Activated CD8-positive, alpha-beta T cell treated with anti-CD3 and anti-CD28 coated beads, Interleukin-2, amount 10 ng/mL, durations not matched to agents 7 days and 5 days (primary cell): ENCODE data around the gene EHF. TPM values are rescaled to one million over a fixed set of nuclear protein-coding genes. Genes with fewer than 3 reads are reported as not detected.

Experiments used
- ATAC-seq: fragments of 150-1000 bp; cut with Tn5 transposase; one replicate; pipeline ENCODE4 v1.10.0; 2021; ENCODE audit warnings: moderate library complexity
- CTCF ChIA-PET: fragments of 350-600 bp; sonication (Branson Sonifier 250); formaldehyde crosslinking; loops from one replicate; lab custom pipeline; 2021; ENCODE audit warnings: antibody characterized with exemption; lab: Charles Lee
- POLR2A ChIA-PET: fragments of 350-600 bp; sonication (Branson Sonifier 250); formaldehyde crosslinking; loops from one replicate; lab custom pipeline; 2021; ENCODE audit warnings: antibody characterized with exemption; lab: Charles Lee
- DNase-seq: peaks from one replicate; pipeline ENCODE4 v3.0.0-alpha.2; 2020
- H3K27ac Mint-ChIP-seq: one replicate; pipeline ENCODE4 v1.8.0; 2021; ENCODE audit warnings: mild to moderate bottlenecking, mixed read lengths
- H3K27me3 Mint-ChIP-seq: one replicate; pipeline ENCODE4 v1.8.0; 2021; ENCODE audit warnings: low read depth, mixed read lengths
- H3K36me3 Mint-ChIP-seq: one replicate; pipeline ENCODE4 v1.8.0; 2021; ENCODE audit warnings: low read depth, mixed read lengths
- H3K4me1 Mint-ChIP-seq: one replicate; pipeline ENCODE4 v1.8.0; 2021; ENCODE audit warnings: low read depth, mixed read lengths
- H3K4me3 Mint-ChIP-seq: one replicate; pipeline ENCODE4 v1.8.0; 2021; ENCODE audit warnings: mild to moderate bottlenecking, mixed read lengths
- H3K9me3 Mint-ChIP-seq: one replicate; pipeline ENCODE4 v1.8.0; 2022; ENCODE audit warnings: mixed read lengths; ENCODE audit not compliant: insufficient read depth
- total RNA-seq, 2 experiments: library from RNA; stranded (reverse); gene quantifications; one replicate each; pipeline ENCODE4 v1.2.3, GENCODE V29; 2021

EHF gene
- not detected for total RNA-seq

DNA sequence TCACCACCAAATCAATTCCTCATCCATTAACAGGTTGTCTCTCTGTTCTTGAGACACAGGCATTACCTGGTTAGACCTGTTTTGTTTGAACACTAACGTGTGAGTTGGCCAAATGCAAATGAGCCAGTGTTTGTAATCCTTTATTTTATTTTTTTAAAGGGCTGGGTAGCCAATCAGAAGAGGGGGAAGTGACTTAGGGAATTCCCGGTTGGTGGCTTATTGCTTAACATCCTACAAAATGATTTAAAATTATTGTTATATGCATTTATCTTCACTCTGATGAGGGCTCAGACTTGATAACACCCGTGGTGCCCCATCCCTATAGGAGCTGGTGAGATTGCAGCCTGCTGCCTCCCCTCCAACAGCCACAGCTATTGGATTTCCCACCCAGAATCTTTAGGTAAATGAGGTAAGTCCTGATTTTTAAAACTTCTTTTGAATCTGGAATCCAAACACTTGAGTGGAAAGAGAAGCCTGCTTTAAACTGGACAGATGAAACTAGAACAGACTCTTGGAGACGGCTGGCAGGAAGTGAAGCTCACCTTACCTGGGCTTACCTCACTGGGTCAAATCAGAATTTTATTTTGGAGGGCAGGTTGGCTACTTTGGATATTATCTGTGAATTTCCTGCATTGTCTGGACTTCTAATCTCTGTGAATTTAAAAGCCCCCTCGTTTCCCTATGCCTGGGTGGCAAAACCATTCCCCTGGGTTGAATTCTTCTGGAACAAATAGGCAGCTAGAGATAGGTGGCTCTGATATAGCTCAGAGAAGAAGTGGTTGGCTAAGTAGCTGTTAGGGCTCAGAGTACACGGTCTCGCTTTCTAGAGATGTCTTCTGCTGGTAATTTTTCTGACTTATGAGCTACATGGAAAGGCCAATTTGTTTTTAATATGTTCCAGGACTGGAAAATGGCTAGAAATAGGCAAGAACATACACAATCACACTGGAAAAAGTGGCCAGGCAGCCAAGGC is at the start of gene EHF:
EHF (plus strand) TSS at position 274 of the 973 bp plus-strand sequence. CDS start 21,538 bp downstream, outside the sequence.
- Mint-ChIP-seq H3K36me3 (no peaks in the 10 kb centered on the region), H3K4me3 (no peak within 1 kb of the TSS), H3K27me3 (peaks cover 25% of the 10 kb centered on the region), H3K4me1 (no peaks in the 10 kb centered on the region), H3K9me3 (no peaks in the 10 kb centered on the region), H3K27ac (no peak within 1 kb of the TSS)
- DNase-seq: no peak
- ChIA-PET CTCF (interaction anchor here (1.6 kb wide), 1 partner anchor 35 kb away, joined by 5 read pairs; no protein-coding TSS in a partner anchor), POLR2A (no interaction called here)
- ATAC-seq: no peak

DNA sequence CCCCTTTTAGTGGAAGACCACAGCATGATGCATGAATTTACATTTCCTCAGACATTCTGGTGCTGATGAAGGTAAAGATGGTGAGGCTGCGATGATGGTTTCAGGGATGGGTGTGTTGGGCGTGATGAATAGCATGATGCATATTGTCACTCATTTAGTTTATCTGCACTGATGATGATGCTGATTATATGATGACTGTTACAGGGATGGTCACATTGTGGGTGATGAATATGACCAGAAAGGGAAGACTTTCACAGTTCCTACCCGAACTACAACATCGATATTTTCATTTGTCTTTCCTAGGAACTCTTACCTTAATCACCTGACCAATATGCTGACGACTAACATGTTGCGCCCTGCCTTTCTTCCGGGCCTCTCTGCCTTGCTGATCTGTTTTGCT is 47.4 kb upstream of the EHF start:
- no peaks in the 10 kb centered on the region for H3K36me3 Mint-ChIP-seq
- ChIA-PET POLR2A (no interaction called here), CTCF (no interaction called here)
- H3K27ac Mint-ChIP-seq: no peak overlapping the region
- no peak for ATAC-seq
- H3K27me3 Mint-ChIP-seq: peaks cover 33% of the 10 kb centered on the region
- no peaks in the 10 kb centered on the region for H3K9me3 Mint-ChIP-seq
- no peak for DNase-seq
- no peaks in the 10 kb centered on the region for H3K4me1 Mint-ChIP-seq
- H3K4me3 Mint-ChIP-seq: no peak overlapping the region

DNA sequence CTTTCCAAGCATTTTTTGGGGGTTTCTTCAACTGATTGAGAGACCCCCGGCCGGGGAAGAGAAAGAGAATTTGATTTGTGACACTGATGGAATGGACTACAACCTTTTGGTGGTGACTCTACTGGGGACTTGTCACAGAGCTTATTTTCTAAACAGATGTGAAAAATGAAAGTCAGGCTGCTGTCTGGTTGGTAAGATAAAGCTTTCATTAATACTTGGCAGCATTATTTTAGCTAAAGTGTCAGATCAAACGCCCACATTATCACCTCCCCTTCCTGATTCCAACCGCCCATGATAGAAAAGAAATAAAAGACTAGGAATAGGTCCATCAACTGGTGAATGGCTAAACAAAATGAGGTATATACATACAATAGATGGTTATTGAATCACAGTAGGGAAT is 45.6 kb upstream of the EHF start:
- no peak overlapping the region for H3K4me3 Mint-ChIP-seq
- no peak for DNase-seq
- ChIA-PET CTCF (no interaction called here), POLR2A (no interaction called here)
- no peak for ATAC-seq
- peaks cover 38% of the 10 kb centered on the region for H3K27me3 Mint-ChIP-seq
- H3K36me3 Mint-ChIP-seq: no peaks in the 10 kb centered on the region
- H3K4me1 Mint-ChIP-seq: no peaks in the 10 kb centered on the region
- no peak overlapping the region for H3K27ac Mint-ChIP-seq
- no peaks in the 10 kb centered on the region for H3K9me3 Mint-ChIP-seq

DNA sequence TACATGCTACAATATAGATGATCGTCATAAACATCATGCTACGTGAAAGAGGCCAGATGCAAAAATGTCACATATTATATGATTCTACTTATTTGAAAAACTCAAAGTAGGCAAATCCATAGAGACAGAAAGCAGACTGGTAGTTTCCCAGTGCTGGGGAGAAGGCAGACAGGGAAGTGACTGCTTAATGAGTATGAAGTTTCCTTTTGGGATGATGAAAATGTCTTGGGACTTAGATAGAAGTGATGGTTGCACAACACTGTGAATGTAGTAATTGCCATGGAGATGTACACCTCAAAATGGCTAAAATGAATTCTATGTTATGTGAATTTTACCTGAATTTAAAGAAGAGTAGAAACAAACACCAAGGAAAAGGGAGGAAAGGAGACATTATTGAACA is 45.2 kb upstream of the EHF start:
- H3K4me3 Mint-ChIP-seq: no peak overlapping the region
- no peaks in the 10 kb centered on the region for H3K4me1 Mint-ChIP-seq
- H3K36me3 Mint-ChIP-seq: no peaks in the 10 kb centered on the region
- peaks cover 39% of the 10 kb centered on the region for H3K27me3 Mint-ChIP-seq
- ChIA-PET CTCF (no interaction called here), POLR2A (no interaction called here)
- ATAC-seq: no peak
- no peaks in the 10 kb centered on the region for H3K9me3 Mint-ChIP-seq
- no peak for DNase-seq
- H3K27ac Mint-ChIP-seq: no peak overlapping the region

DNA sequence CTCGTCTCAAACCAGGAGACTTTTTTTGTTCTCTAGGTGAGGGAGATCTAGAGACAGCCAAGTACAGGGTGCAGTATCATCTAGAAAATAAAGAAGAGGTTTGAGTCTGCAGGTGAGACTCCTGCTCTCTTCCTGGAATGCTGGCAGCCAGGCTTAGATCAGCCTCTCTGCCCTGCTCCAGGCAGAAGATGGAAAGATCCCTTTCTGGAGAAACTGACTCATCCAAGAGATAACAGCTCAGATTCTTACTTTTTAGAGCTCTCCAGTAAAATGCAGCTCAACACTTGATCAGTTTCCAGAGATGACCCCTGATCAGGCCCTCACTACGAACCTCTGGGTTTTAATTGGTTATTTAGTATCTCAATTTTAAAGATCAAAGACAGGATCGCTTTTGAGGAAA is 44.6 kb upstream of the EHF start:
- CTCF ChIA-PET: no interaction called here
- POLR2A ChIA-PET: no interaction called here
- Mint-ChIP-seq H3K27ac (no peak overlapping the region), H3K4me1 (no peaks in the 10 kb centered on the region), H3K36me3 (no peaks in the 10 kb centered on the region), H3K4me3 (no peak overlapping the region), H3K27me3 (peaks cover 44% of the 10 kb centered on the region), H3K9me3 (no peaks in the 10 kb centered on the region)
- ATAC-seq (no peak), DNase-seq (no peak)

DNA sequence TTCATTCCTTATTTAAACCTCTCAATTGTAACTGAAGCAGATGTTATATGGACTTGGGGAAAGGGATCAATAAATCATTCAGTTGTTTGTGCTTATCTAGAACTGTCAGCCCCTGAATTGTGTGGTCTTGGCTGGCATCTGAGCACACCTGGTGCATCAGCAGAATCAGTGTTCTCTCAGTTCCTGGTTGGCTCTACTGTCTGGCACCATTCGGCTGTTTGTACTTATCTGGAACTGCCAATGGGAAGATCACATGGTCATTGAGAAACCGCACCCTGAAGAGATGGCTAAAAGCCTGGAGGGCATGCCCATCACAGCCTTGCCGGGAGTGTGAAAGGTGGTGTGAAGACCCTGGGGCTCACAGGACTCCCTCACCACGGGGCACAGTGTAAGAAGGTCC is 37.1 kb upstream of the EHF start:
- H3K4me1 Mint-ChIP-seq: no peaks in the 10 kb centered on the region
- peaks cover 42% of the 10 kb centered on the region for H3K27me3 Mint-ChIP-seq
- ATAC-seq (no peak), DNase-seq (no peak)
- ChIA-PET CTCF (no interaction called here), POLR2A (no interaction called here)
- H3K4me3 Mint-ChIP-seq: no peak overlapping the region
- H3K27ac Mint-ChIP-seq: no peak overlapping the region
- no peaks in the 10 kb centered on the region for H3K36me3 Mint-ChIP-seq
- no peaks in the 10 kb centered on the region for H3K9me3 Mint-ChIP-seq

DNA sequence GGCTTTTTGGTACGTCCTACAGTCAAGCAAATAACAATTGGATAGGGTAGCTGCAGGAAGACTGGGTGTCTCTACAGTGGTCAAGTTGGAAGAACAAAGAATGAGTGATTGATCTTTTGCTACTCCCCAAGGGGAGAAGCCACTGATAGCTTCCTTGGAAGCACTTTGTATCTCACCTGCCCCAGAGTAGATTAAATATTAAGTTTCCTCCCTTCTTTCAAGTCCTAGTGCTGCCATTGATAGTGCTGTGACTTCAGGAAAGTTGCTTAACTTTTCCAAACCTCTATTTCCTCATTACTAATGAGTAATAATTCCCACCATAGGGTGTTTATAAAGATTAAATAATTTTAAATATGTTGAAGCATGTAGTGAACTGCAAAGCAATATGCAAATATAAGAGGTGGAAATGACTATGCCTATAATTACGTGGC is 35.6 kb upstream of the EHF start:
- no peaks in the 10 kb centered on the region for H3K4me1 Mint-ChIP-seq
- DNase-seq: no peak
- no peak for ATAC-seq
- POLR2A ChIA-PET: no interaction called here
- CTCF ChIA-PET: interaction anchor here (0.8 to 5.1 kb wide), 13 partner anchors 9 to 807 kb away, joined by 3 to 30 read pairs (median 4); no protein-coding TSS in a partner anchor
- peaks cover 41% of the 10 kb centered on the region for H3K27me3 Mint-ChIP-seq
- H3K27ac Mint-ChIP-seq: no peak overlapping the region
- H3K4me3 Mint-ChIP-seq: no peak overlapping the region
- no peaks in the 10 kb centered on the region for H3K36me3 Mint-ChIP-seq
- no peaks in the 10 kb centered on the region for H3K9me3 Mint-ChIP-seq

DNA sequence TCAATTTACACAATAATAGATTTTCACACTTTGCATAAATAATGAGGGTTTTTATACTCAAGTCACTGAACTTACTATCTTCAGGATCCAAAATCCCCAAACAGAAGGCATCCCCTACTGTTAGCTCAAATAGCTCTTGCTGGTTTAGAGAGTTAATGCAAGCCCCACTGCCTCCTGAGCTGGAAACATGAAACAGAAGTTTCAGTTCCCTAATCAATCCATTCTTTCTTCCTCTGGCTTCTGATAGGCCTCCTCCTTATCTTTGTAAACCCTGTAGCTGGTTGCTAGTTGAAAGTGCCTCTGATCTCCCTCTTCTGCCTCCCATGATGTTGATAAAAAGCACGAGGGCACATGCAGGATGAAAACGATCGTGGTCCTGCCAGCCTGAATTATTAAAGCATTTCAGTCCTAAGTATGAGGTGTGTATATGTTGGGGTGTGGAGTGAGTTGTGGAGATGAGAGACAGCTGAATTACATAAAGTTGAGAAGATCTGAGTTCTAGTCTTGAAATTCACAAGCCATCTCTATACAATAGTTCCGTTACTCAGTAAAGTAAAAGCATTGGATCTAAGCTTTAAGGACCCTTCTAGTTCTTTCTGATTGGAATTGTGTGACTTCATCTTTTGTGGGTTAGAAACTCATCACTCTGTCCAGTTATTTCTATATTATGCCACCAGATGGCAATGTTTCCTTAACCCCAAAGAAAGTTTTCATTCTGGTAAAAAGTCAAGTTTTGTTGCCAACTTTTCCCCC is 35.0 kb upstream of the EHF start:
- no peak overlapping the region for H3K4me3 Mint-ChIP-seq
- POLR2A ChIA-PET: no interaction called here
- no peak for DNase-seq
- no peaks in the 10 kb centered on the region for H3K36me3 Mint-ChIP-seq
- no peak overlapping the region for H3K27ac Mint-ChIP-seq
- CTCF ChIA-PET: interaction anchor here (0.7 to 5.1 kb wide), 21 partner anchors 9 to 818 kb away, joined by 3 to 30 read pairs (median 4); partner anchors contain the start of gene EHF
- H3K9me3 Mint-ChIP-seq: no peaks in the 10 kb centered on the region
- ATAC-seq: no peak
- no peaks in the 10 kb centered on the region for H3K4me1 Mint-ChIP-seq
- H3K27me3 Mint-ChIP-seq: peaks cover 40% of the 10 kb centered on the region

DNA sequence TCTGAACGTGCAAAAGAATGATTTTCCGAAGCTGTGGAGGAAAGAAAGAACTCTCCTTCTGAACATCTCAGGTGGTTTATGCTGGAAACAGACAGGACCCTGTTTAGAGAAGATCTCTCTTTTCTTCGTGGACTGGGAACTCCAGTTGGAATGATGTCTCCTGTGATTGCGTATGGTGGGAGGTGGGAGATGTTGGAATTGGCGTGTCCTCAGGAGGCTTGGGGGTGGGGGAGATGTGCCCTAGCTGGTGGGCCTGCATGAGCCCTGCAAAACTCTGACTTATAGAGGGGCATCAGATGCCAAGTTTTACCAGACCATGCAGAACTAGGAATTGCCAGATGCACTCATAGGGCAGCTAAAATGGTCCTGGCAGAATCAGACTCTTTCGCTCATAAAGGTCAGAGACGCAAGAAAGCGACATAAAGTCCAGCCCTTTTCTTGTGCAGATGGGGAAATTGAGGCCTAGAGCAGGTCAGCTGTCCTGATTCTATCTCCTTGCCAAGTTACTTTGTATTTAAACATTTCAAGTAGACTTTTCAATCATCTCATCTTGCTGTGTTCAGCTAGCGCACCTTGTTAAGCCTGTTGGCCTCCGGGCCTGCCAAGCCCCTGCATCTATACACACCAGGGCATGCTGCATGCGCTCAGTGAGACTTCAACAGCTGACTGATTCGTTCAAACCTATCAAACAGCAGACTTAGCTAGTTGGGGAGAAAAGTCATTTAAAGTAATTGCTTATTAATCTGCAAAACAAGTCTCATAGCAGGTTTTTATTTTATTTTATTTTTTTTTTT is 34.2 kb upstream of the EHF start:
- DNase-seq (no peak), ATAC-seq (no peak)
- Mint-ChIP-seq H3K9me3 (no peaks in the 10 kb centered on the region), H3K27ac (no peak overlapping the region), H3K36me3 (no peaks in the 10 kb centered on the region), H3K27me3 (peaks cover 44% of the 10 kb centered on the region), H3K4me1 (no peaks in the 10 kb centered on the region), H3K4me3 (no peak overlapping the region)
- POLR2A ChIA-PET: no interaction called here
- CTCF ChIA-PET: interaction anchor here (0.7 to 5.1 kb wide), 25 partner anchors 8 to 826 kb away, joined by 3 to 30 read pairs (median 3); partner anchors contain the start of gene EHF

DNA sequence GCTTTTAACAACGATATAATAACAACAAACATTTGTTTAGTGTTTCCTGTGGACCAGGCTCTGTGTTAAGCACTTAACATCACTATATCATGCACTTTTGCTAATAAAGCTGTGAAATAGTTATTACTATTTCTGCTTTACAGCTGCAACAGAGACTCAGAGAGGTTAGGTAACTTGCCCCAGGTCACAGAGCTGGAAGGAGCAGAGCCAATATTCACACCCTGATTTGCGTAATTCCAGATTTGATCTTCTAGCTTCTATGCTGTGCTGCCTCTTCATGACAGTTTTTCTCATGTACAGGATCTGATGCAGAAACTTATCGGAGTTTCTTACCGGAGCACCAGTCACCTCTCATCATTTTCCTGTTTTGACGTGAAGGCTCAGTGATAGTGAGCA is 33.6 kb upstream of the EHF start:
- H3K9me3 Mint-ChIP-seq: no peaks in the 10 kb centered on the region
- ChIA-PET POLR2A (no interaction called here), CTCF (interaction anchor here (0.7 to 5.1 kb wide), 13 partner anchors 26 to 825 kb away, joined by 3 to 30 read pairs (median 4); no protein-coding TSS in a partner anchor)
- peaks cover 43% of the 10 kb centered on the region for H3K27me3 Mint-ChIP-seq
- DNase-seq (no peak), ATAC-seq (no peak)
- no peak overlapping the region for H3K4me3 Mint-ChIP-seq
- H3K4me1 Mint-ChIP-seq: no peaks in the 10 kb centered on the region
- H3K36me3 Mint-ChIP-seq: no peaks in the 10 kb centered on the region
- no peak overlapping the region for H3K27ac Mint-ChIP-seq

DNA sequence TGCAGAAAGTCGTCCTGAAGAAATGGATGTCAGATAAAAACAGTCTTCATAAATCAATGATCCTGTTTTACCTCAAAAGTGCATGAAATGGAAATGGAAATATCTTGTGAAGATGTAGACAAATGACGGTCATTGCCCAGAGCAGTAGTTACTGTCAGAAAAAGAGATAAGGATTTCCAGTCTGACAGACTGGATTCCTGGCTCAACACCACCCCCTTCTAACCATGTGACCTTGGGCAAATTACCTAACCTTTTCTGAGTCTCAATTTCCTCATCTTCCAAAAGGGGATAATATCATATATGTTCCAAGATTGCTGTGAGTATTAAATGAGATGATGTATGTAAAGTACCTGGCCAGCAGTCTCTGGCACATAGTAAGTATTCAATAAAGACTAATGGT is 32.9 kb upstream of the EHF start:
- H3K36me3 Mint-ChIP-seq: no peaks in the 10 kb centered on the region
- CTCF ChIA-PET: interaction anchor here (1.4 to 5.1 kb wide), 4 partner anchors 53 to 801 kb away, joined by 4 to 30 read pairs (median 16); no protein-coding TSS in a partner anchor
- POLR2A ChIA-PET: no interaction called here

More for the DNA sequence above, 32.9 kb upstream of the EHF start:
- Mint-ChIP-seq H3K27me3 (peaks cover 47% of the 10 kb centered on the region), H3K4me1 (no peaks in the 10 kb centered on the region), H3K27ac (no peak overlapping the region), H3K4me3 (no peak overlapping the region), H3K9me3 (no peaks in the 10 kb centered on the region)
- DNase-seq: no peak
- ATAC-seq: no peak
